HT-29 (cell line): ENCODE data around the gene ODF4. TPM values are rescaled to one million over a fixed set of nuclear protein-coding genes. Genes with fewer than 3 reads are reported as not detected.
"Not testable (repeated sequence)": the region's sequence is repeated elsewhere in the genome, so short reads cannot be mapped to it uniquely, and the experiment has no call there.

Experiments
- DNase-seq: peaks from one replicate; pipeline ENCODE4 v3.0.0-alpha.2; 2015; ENCODE audit warnings: low spot score
- small RNA-seq: library from RNA; depleted of rRNA; stranded (forward); fragments of <200 nt; gene quantifications from one replicate; pipeline ENCODE3, GENCODE V24; 2014
- total RNA-seq: library from RNA; depleted of rRNA; stranded (reverse); fragments of >200 nt; shearing (Covaris generic); gene quantifications from 2 replicates; pipeline ENCODE4 v1.2.3, GENCODE V29; 2014; rRNA removed

The ODF4 gene
- total RNA-seq, 1 experiment from 2014 or later = not detected

DNA sequence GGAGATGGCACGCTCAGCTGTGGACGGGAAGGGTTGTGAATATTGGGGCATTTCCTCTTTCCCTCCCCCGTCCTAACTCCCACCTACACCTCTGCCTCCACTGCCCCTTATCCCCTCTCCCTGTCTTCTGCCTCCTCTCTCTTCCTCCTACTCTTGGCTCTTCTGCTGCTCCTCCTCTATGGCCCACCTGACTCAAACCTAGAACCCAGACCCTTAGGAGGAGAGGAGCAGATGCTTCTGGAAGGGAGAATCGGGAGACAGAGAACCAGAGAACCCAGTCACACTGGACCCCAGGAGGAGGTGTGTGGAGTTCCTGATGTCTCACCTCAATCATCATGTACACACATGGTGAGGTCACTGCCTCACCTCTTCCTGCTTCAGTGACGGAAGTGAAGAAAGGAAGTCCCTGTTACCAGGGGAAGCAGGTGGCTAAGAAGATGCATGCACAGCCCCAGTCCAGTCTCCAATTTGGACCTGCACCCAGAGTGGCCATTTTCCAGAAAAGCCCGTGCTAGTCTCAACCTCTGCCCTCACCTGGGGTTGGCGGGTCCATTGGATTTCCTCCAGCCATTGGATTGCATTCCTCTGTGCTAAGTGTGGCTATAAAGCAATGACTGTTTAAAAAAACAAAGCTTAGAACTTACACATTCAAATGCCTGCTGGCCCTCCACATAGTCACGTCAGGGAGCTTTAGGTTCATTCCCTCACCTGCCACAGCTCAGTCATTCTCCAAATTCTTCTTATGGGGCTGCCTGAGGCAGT lies 54.0 kb downstream of the ODF4 start:
- no peak for DNase-seq

DNA sequence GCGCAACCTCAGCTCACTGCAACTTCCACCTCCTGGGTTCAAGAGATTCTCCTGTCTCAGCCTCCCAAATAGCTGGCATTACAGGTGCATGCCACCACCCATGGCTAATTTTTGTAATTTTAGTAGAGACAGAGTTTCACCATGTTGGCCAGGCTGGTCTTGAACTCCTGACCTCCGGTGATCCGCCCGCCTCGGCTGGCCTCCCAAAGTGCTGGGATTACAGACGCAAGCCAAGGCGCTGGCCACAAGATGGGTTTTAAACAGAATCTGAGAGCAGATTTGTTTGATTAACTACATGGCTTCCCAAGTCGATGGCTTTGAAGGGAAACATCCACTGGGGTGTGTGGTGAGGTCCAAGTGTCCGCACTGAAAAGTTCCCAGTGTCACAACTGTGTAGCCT lies 54.9 kb downstream of the ODF4 start:
- DNase-seq = not testable (repeated sequence)

Small RNAs within 50 kb of the gene (small RNA-seq; reads per million reads assigned to genes)
- not detected for gene RF00265

Other genes with a start within 250 kb of the ODF4 start
- not detected in 2 replicates for gene ALOXE3, start 221.3 kb upstream of the ODF4 start, total RNA-seq
- 0.61 and 0.76 TPM in 2 replicates for gene HES7, start 215.7 kb upstream of the ODF4 start, total RNA-seq
- 37.1 and 43.5 TPM in 2 replicates for gene PER1, start 187.4 kb upstream of the ODF4 start, total RNA-seq
- 4.9 and 5.8 TPM in 2 replicates for gene VAMP2, start 176.9 kb upstream of the ODF4 start, total RNA-seq
- gene TMEM107, start 163.5 kb upstream of the ODF4 start, total RNA-seq = 12.6 and 14.5 TPM in 2 replicates
- gene BORCS6, start 149.7 kb upstream of the ODF4 start, total RNA-seq = 12.4 and 12.8 TPM in 2 replicates
- 75.0 and 84.9 TPM in 2 replicates for gene AURKB, start 129.3 kb upstream of the ODF4 start, total RNA-seq
- 5.9 and 17.7 TPM in 2 replicates for gene CTC1, start 91.8 kb upstream of the ODF4 start, total RNA-seq
- gene PFAS, start 90.6 kb upstream of the ODF4 start, total RNA-seq = 45.4 and 51.3 TPM in 2 replicates
- gene RANGRF, start 51.2 kb upstream of the ODF4 start, total RNA-seq = 13.9 and 18.4 TPM in 2 replicates
- gene SLC25A35, start 44.4 kb upstream of the ODF4 start, total RNA-seq = 1.7 and 2.4 TPM in 2 replicates
- not detected in 2 replicates for gene ARHGEF15, start 29.6 kb upstream of the ODF4 start, total RNA-seq
- gene RPL26, start 43.4 kb downstream of the ODF4 start, total RNA-seq = 1,242 and 1,305 TPM in 2 replicates
- not detected in 2 replicates for gene RNF222, start 58.0 kb downstream of the ODF4 start, total RNA-seq
- 20.1 and 24.6 TPM in 2 replicates for gene NDEL1, start 96.0 kb downstream of the ODF4 start, total RNA-seq